ENCODE data around the gene ZNF101.
"Not testable (repeated sequence)": the region's sequence is repeated elsewhere in the genome, so short reads cannot be mapped to it uniquely, and the experiment has no call there.

Gene ZNF101

GRCh38 chr19:19691683-19692082 is 23.0 kb downstream of the ZNF101 start:
- H3K4me3 ChIP-seq (ENCODE audit: low read depth, low read length): no peak overlapping the region
- TF ChIP-seq CTCF (IDR thresholded peaks at IDR 0.05; ENCODE audit: insufficient read depth, low read depth, low read length, missing control alignments): no peak
- DNase-seq (ENCODE audit: low read depth): no peak

GRCh38 chr19:19696386-19696785 is 27.7 kb downstream of the ZNF101 start:
- H3K4me3 ChIP-seq (ENCODE audit: low read depth, low read length): no peak overlapping the region
- no peak for TF ChIP-seq CTCF (IDR thresholded peaks at IDR 0.05; ENCODE audit: insufficient read depth, low read depth, low read length, missing control alignments)
- DNase-seq (ENCODE audit: low read depth): no peak

- TF ChIP-seq CTCF (IDR thresholded peaks at IDR 0.05; ENCODE audit: insufficient read depth, low read depth, low read length, missing control alignments): no peak
- H3K4me3 ChIP-seq (ENCODE audit: low read depth, low read length): no peak overlapping the region
- no peak for DNase-seq (ENCODE audit: low read depth)
Measured at GRCh38 chr19:19697589-19697988, 28.9 kb downstream of the ZNF101 start.

GRCh38 chr19:19700493-19700892 is 31.9 kb downstream of the ZNF101 start:
- not testable (repeated sequence) for DNase-seq (ENCODE audit: low read depth); H3K4me3 ChIP-seq (ENCODE audit: low read depth, low read length)

- H3K4me3 ChIP-seq (ENCODE audit: low read depth, low read length): no peak overlapping the region
- DNase-seq (ENCODE audit: low read depth): no peak
- no peak for TF ChIP-seq CTCF (IDR thresholded peaks at IDR 0.05; ENCODE audit: insufficient read depth, low read depth, low read length, missing control alignments)
Measured at GRCh38 chr19:19704836-19705235, 36.2 kb downstream of the ZNF101 start.

- DNase-seq (ENCODE audit: low read depth): no peak
- no peak for TF ChIP-seq CTCF (IDR thresholded peaks at IDR 0.05; ENCODE audit: insufficient read depth, low read depth, low read length, missing control alignments)
- no peak overlapping the region for H3K4me3 ChIP-seq (ENCODE audit: low read depth, low read length)
Measured at GRCh38 chr19:19710506-19710905, 41.9 kb downstream of the ZNF101 start.

- no peak overlapping the region for H3K4me3 ChIP-seq (ENCODE audit: low read depth, low read length)
- no peak for DNase-seq (ENCODE audit: low read depth)
- no peak for TF ChIP-seq CTCF (IDR thresholded peaks at IDR 0.05; ENCODE audit: insufficient read depth, low read depth, low read length, missing control alignments)
Measured at GRCh38 chr19:19711306-19711933, 42.8 kb downstream of the ZNF101 start.

Data from GM12865 (cell line).